ENCODE measurements around the gene TXNRD1.
A peak's percentile ranks its signal among the peaks of the same experiment; 100 is the strongest.

TXNRD1 gene

DNA sequence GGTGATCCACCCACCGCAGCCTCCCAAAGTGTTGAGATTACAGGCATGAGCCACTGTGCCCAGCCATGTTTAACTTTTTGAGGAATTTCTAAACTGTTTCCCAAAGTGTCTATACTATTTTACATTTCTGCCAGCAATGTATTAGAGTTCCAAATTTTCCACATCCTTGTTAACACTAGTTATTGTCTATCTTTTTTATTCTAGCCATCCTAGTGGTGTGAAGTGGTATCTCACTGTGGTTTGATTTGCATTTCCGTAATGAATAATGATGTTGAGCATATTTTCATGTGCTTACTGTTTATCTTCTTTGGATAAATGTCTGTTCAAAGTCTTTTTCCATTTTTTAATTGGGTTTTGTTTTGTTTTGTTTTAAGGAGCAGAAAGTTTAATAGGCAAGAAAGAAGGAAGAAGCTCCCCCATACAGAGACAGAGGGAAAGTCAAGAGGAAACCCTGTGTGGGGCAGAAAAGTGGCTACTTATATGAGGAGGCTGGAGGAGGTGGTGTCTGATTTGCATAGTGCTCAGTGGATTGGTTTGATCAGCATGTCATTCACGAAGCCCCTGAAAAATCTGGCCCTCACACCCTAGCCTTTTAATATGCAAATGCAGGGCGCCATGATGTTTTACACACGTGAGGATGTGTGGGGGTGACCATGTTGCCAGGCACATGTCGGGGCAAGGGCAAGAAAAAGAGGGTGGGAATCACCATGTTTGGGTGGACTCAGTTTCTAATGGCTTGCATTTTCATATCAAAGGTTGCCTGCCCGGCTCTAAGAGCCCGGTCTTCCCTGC lies 14.9 kb downstream of the TXNRD1 start:
- TF ChIP-seq, protein P1, sequence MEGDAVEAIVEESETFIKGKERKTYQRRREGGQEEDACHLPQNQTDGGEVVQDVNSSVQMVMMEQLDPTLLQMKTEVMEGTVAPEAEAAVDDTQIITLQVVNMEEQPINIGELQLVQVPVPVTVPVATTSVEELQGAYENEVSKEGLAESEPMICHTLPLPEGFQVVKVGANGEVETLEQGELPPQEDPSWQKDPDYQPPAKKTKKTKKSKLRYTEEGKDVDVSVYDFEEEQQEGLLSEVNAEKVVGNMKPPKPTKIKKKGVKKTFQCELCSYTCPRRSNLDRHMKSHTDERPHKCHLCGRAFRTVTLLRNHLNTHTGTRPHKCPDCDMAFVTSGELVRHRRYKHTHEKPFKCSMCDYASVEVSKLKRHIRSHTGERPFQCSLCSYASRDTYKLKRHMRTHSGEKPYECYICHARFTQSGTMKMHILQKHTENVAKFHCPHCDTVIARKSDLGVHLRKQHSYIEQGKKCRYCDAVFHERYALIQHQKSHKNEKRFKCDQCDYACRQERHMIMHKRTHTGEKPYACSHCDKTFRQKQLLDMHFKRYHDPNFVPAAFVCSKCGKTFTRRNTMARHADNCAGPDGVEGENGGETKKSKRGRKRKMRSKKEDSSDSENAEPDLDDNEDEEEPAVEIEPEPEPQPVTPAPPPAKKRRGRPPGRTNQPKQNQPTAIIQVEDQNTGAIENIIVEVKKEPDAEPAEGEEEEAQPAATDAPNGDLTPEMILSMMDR (conservative IDR thresholded peaks at IDR 0.05): no peak
- no peak overlapping the region for H3K27ac ChIP-seq

DNA sequence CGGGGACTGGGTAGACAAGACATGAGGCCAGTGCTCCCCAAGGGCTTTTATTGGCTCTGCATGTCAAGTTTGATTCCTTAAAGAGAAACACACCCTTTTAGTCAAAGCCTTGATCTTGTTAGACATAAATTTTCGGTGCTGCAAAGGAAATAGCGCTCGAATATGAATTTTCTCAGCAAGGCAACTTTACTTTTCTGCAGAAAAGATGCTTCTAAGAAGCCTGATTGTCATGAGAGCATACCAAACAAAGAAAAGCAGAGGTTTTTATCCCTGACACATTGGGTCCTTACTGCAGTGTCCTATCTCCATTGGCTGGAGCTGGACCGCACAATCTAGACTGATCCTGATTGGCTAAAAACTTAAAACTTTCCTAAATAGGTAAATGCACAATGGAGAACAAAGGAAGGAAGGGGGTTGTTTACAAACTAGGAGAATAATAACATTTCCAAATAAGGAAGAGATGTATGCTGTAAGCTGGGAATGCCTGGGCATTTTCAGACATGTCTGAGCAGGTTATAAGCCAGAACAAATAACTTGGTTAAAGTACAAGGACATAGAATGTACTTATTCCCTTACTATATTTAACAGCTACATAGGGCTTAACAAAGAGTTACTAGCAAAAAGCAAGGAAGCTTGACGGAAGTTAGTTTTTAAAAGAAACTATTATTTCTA lies 17.2 kb downstream of the TXNRD1 start:
- H3K27ac ChIP-seq: no peak overlapping the region
- TF ChIP-seq, protein P1 (conservative IDR thresholded peaks at IDR 0.05): no peak

DNA sequence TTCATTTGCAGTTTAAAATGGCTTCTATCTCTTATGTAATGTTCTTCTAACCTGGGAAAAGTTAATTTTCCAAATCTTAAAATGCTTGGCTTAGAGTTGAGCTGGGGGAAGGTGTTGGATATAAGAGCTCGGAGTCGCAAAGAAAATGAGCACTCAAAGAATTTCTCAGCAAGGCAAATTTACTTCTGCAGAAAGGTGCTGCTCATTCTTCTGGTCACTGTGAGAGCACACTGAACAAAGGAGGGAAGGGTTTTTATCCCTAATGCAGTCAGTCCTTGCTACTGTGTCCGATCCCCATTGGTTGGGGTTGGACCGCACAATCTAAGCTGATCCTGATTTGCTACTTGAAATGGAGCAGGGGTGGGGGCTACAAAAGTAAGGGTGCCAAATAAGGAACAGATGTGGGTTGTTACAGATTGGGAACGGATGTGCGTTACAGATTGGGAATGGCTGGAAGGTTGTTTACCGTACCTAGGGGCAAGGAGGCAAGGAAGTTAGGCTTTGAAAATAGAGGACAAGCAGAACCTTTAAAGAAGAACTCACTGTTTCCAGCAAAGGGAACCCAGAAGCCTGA lies 19.4 kb downstream of the TXNRD1 start:
- TF ChIP-seq, protein P1 (conservative IDR thresholded peaks at IDR 0.05): no peak
- H3K27ac ChIP-seq: no peak overlapping the region

DNA sequence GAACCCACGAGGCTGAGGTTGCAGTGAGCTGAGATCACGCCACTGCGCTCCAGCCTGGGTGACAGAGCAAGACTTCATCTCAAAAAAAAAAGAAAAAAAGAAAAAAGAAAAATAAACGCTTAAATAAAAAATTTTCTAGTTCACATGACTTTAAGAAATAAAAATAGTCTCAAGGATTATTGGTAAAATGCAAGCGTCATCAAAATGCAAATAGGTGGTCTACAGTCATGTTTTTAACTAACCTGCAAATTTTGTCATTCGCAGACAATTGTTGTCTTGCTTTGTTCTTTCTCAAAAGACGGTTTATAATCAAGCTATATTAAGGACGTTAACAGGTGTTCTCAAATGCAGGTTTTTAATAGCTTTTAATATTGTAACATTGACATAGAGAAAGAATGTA lies 22.4 kb downstream of the TXNRD1 start:
- H3K27ac ChIP-seq: no peak overlapping the region
- TF ChIP-seq, protein P1 (conservative IDR thresholded peaks at IDR 0.05): no peak

DNA sequence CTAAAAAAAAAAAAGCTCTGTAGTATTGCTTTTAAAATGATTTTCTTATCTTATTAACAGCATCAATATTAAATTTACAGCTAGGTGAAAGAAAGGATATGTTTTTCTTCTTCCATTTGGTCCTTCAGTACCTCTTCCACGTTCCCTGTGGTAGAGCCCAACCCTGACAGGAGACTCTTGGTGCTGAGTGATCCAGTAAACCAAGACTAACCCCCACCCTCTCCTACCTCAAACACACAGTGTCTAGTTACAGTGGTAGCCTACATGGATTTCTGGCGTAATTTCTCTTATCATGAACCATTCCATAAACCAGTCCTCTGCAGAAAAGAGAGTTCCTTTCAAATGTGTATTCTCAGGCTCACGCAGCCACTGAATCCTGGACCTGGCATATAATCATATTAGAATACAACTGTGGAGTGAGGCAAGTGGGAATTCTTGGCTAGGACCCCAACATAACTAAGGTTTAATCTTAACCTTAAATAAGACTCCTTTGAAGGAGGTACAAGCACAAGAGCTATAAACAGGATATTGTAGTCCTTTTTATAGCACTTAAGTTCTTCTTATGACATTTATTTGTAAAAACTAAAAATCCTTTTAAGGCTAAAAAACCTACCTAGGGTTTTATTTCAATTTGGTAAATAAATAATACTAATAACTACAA lies 27.1 kb downstream of the TXNRD1 start:
- TF ChIP-seq, protein P1 (conservative IDR thresholded peaks at IDR 0.05): no peak

DNA sequence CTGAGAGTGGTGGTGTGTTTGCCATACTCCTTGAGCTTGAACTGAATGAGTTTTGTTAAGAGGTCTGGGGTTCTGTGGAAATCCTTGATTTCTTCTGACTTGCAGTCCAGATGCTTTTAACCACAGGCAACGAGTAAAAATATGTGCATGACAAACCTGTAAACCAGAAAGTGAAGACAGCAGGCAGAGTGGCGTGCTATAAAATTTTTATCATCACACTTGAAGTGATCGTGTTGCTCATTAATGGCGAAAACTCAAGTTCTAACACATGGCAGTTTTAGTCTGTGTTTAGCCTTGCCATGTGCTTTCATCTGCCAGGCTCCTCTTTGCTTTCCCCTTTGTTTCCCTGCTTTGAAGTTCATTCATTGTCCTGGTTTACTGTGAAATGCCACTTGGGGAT lies 28.0 kb downstream of the TXNRD1 start:
- TF ChIP-seq, protein P1 (conservative IDR thresholded peaks at IDR 0.05): no peak
- peak overlapping the region; percentile 9 for H3K27ac ChIP-seq

More for the DNA sequence above, 27.1 kb downstream of the TXNRD1 start:
- H3K27ac ChIP-seq: no peak overlapping the region

DNA sequence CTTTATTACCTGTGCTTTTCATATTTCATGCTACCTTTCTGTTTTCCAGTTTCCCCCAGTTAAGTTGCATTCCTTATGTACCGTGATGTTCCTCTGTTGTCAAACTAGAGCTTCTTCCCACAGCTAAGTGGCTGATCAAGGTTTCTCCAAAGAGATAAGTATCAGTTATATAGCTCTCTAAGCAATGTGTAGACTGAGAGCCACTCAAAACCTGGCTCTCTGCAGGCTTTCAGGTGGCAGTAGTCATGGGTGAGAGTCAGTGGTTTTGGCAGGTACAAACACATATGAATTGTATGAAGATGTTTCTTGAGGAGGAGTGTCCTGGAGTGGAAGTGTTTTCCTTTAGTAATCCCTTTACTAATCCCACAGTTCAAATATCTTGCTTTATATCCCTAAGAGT lies 28.4 kb downstream of the TXNRD1 start:
- peak overlapping the region; percentile 9 for H3K27ac ChIP-seq
- TF ChIP-seq, protein P1 (conservative IDR thresholded peaks at IDR 0.05): no peak

Measured in VCaP (cell line).